Lung (tissue), 12 donors: Measurements from ENCODE around the gene ANKRD13D. TPM values are rescaled to one million over a fixed set of nuclear protein-coding genes. Genes with fewer than 3 reads are reported as not detected.
A peak's percentile ranks its signal among the peaks of the same experiment; 100 is the strongest.

Experiments
- ATAC-seq: fragments of 200-7000 bp; cut with Tn5 transposase; one replicate; pipeline ENCODE4 v1.9.1; 2020; ENCODE audit warnings: moderate number of reproducible peaks; ENCODE audit not compliant: insufficient read depth, low FRiP score
- DNase-seq, 3 donors: peaks; one replicate each; pipeline ENCODE4 v3.0.0-alpha.2; 2013 to 2017
- H3K27ac ChIP-seq, 2 donors: one replicate each; pipeline ENCODE4 v1.5.1; 2013; ENCODE audit warnings: mild to moderate bottlenecking in 2 of 2, moderate library complexity in 2 of 2, control low read depth in 1 of 2, inconsistent platforms in 1 of 2, low read depth in 1 of 2, low read length in 1 of 2
- H3K27me3 ChIP-seq, 3 donors: one replicate each; pipeline ENCODE4 v1.5.1; 2013; ENCODE audit warnings: low read length in 2 of 3; ENCODE audit not compliant: control insufficient read depth in 3 of 3, insufficient read depth in 3 of 3
- H3K36me3 ChIP-seq, 4 donors: one replicate each; pipeline ENCODE4 v1.5.1; 2013; ENCODE audit warnings: low read length in 4 of 4, mild to moderate bottlenecking in 1 of 4, moderate library complexity in 1 of 4; ENCODE audit not compliant: control insufficient read depth in 4 of 4, insufficient read depth in 4 of 4
- H3K4me1 ChIP-seq, 5 donors: one replicate each; pipeline ENCODE4 v1.5.1; 2013; ENCODE audit warnings: low read length in 5 of 5, mild to moderate bottlenecking in 2 of 5, moderate library complexity in 1 of 5; ENCODE audit not compliant: control insufficient read depth in 5 of 5, insufficient read depth in 5 of 5
- H3K4me3 ChIP-seq: one replicate; pipeline ENCODE4 v1.5.1; 2013; ENCODE audit warnings: mild to moderate bottlenecking, control low read depth, moderate library complexity
- H3K9ac ChIP-seq, 2 donors: one replicate each; pipeline ENCODE4 v1.5.1; 2013; ENCODE audit warnings: low read length in 2 of 2, control low read depth in 1 of 2; ENCODE audit not compliant: insufficient read depth in 1 of 2
- H3K9me3 ChIP-seq, 4 donors: one replicate each; pipeline ENCODE4 v1.5.1; 2013; ENCODE audit warnings: low read length in 3 of 4, mild to moderate bottlenecking in 1 of 4, moderate library complexity in 1 of 4; ENCODE audit not compliant: control insufficient read depth in 4 of 4, insufficient read depth in 3 of 4
- CTCF ChIP-seq: IDR thresholded peaks from 2 replicates; pipeline ENCODE4 v1.5.1; 2012; ENCODE audit warnings: mild to moderate bottlenecking; ENCODE audit errors: control extremely low read depth, extremely low read depth
- WGBS, 2 donors: extraction: QIAGEN DNeasy Blood & Tissue Kit; methylation state at CpG; one replicate each; pipeline ENCODE4 v1.1.7; 2013; 5-methylcytosine and 5-hydroxymethylcytosine counted together
- polyA plus RNA-seq, 2 donors: library from polyadenylated mRNA; stranded (reverse); fragments of 200-250 nt; gene quantifications; one replicate each; pipeline ENCODE4 v1.2.1, GENCODE V29; 2013
- total RNA-seq, 2 donors: library from RNA; depleted of rRNA in 1 of 2; stranded (reverse); fragments of >200 nt in 1 of 2; gene quantifications; one replicate each; pipeline ENCODE4 v1.2.1, GENCODE V29; 2014 to 2021
- donor health status: control.
- donor health status: control.
- donor health status: Bipolar disorder and iron deficiency.
- donor health status: healthy.
- donor health status: DM: yes; HTN: yes; CAD: no.

Gene ANKRD13D
- total and polyA plus RNA-seq, 4 donors = 35.9 to 86.2 (median 60.5) TPM

DNA sequence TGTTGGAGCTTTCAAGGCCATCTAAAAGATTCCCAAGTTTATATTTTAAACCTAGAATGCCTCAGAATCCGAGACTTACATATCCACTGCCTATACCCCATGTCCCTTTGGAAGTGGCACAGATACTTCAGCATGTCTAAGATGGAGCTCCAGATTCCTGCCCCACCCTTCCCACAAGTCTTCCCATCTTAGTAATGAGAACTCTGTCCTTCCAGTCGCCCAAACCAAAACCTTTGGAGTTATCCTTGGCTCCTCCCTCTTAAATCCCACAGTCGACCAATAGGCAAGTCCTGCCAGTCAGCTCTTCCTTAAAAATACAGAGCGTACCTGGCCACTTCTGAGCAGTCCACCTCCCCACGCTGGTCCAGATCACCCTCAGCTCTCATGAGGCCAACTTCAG, 59.9 kb downstream of the ANKRD13D start:
- Histone ChIP-seq H3K9ac (no peak overlapping the region), H3K36me3 (peaks cover 0 to 6% (median 0%) of the 10 kb centered on the region in 4 donors), H3K27ac (no peak overlapping the region), H3K4me1 (peaks cover 0 to 15% (median 8%) of the 10 kb centered on the region in 5 donors), H3K9me3 (no peaks in the 10 kb centered on the region), H3K4me3 (no peak overlapping the region), H3K27me3 (no peaks in the 10 kb centered on the region)
- ATAC-seq (no peak), DNase-seq (no peak)
- 83 to 90% methylated on average over 5 of the region's 5 CpGs for WGBS, 2 donors
- no peak for TF ChIP-seq CTCF

DNA sequence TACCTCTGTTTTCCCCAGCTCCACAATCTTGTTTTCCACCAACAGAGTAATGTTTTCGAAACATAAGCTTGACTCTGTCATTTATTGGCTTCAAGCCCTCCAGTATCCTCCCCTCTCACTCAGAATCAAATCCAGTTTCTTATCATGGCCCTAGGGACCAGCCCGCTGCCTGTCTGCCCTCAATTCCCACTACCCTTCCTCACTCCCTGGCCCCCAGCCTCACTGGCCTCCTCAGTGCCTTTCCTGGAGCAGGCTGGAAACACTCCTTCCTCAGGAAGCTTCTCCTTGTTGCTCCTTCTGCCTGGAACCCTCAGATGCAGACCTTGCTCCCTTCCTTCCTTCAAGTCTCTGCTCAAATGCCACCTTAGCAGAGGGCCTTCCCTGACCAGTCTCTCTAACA, 60.4 kb downstream of the ANKRD13D start:
- Histone ChIP-seq H3K4me1 (peaks cover 0 to 18% (median 10%) of the 10 kb centered on the region in 5 donors), H3K36me3 (peaks cover 0 to 6% (median 0%) of the 10 kb centered on the region in 4 donors), H3K27ac (peak overlapping the region in 1 of 2 donors; percentile 32), H3K27me3 (no peaks in the 10 kb centered on the region), H3K9ac (no peak overlapping the region), H3K9me3 (no peaks in the 10 kb centered on the region), H3K4me3 (no peak overlapping the region)
- no peak for DNase-seq
- no peak for TF ChIP-seq CTCF
- 93 to 94% methylated on average over 2 of the region's 2 CpGs for WGBS, 2 donors
- ATAC-seq = no peak

- TF ChIP-seq CTCF = no peak
- H3K9ac ChIP-seq = no peak overlapping the region
Measured at GRCh38 chr11:67349928-67350465, 60.9 kb downstream of the ANKRD13D start.

More at GRCh38 chr11:67349928-67350465, 60.9 kb downstream of the ANKRD13D start:
- H3K4me3 ChIP-seq = no peak overlapping the region
- H3K4me1 ChIP-seq = peaks cover 0 to 24% (median 13%) of the 10 kb centered on the region in 5 donors
- DNase-seq = no peak
- no peaks in the 10 kb centered on the region for H3K27me3 ChIP-seq
- WGBS, 2 donors = 91 to 95% methylated on average over 4 of the region's 4 CpGs
- no peak for ATAC-seq
- peaks cover 0 to 6% (median 0%) of the 10 kb centered on the region in 4 donors for H3K36me3 ChIP-seq
- no peaks in the 10 kb centered on the region for H3K9me3 ChIP-seq
- no peak overlapping the region for H3K27ac ChIP-seq
